T-helper 2 cell treated with Interferon-gamma antibody and Interleukin-4, amounts not matched to agents 100 ng/mL and 5 ng/mL, for 36 hours (primary cell): Measurements from ENCODE around the gene NKAIN2. TPM values are rescaled to one million over a fixed set of nuclear protein-coding genes. Genes with fewer than 3 reads are reported as not detected.

Source experiments
- intact Hi-C: fragments of 100-400 bp; cut with micrococcal nuclease; formaldehyde crosslinking; loops from one replicate; pipeline ENCODE4 v1.15.1; 2023
- total RNA-seq: library from RNA; stranded (reverse); gene quantifications from 2 replicates; pipeline ENCODE4 v1.2.3, GENCODE V29; 2022

Gene NKAIN2
- total RNA-seq, result not detected in 2 replicates

DNA sequence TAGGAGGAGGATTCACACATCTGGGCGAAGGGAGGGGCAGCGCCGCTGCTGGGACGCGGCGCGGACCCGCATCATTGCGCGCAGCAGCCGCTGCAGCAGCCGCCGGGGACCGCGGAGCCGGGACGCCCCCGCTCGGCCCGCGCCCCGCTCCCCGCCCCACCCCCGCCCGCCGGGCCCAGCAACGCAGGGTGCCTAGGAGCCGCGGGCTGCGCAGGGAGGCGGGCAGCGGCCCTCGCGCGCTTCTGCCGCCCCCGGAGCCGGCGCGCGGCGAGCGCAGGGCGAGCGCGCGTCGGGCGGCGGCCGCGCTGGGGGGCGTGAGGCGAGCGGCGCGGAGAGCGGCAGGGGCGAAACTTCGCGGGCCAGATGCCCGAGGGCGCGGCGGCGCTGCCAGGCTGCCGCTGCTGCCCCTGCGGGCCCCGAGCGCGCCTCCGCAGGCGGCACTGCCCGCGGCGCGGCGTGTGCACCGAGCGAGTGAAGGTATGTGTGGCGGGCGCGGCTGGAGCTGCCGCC is at the start of gene NKAIN2:
Gene NKAIN2 (plus strand): TSS at position 362 of the 510 bp plus-strand sequence.
- intact Hi-C loops, result loop anchor here (5.0 kb wide), 2 partner anchors 1049 to 1309 kb away; no protein-coding TSS in a partner anchor

DNA sequence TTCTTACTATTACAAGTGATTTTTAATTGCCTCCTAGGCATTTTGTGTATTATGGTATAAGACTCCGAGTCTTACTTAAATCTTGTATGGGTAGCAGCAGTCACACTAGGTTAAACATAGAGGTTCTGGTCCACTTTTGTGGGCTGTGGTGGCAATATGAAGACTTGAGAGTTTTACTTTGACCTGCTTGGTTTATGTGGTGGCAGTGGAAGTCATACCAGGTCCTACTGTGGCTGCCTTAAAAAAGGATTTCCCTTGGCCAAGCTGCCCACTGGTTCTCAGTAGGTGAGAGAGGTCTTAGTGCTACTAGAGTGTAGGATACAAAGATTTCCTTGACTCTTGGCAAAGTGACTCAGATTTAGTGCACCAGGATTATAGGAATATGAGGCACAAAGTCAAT is 44.2 kb upstream of the NKAIN2 start:
- intact Hi-C loops, result no loop called here

DNA sequence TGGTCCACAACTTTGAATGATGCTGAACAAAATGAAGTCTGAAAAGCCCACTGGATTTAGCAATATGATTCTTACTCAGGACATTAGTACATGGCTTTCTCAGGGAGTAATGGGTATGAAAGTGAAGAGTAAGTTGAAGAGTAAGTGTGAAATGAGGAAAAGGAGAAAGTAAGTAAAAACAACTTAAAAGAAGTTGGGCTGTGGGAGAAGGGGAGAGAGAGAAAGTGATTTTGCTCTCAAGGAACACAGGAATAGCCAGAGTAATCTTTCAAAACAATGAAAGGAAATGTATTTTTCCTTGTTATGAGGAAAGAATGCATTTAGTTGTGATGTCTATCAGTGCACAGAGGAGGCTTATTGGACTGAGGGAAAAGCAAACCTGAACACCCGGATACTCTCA is 39.8 kb upstream of the NKAIN2 start:
- intact Hi-C loops, result no loop called here

DNA sequence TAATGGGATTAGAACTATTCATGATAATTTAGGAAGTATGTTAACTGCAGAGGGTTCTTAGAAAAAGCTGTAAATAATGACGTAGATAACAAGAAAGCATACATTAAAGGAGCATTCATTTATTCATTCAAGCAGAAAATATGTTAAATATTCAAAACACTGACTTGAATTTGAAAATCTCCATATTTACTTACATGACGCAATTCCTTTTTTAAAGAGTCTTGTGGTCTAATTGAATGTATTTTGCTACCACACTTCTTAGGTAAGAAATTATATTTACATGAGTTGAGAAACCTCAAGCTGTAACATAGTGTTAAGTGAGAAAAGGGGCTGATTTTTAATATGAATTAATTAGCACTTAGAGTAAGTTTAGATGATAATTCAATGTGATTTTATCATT is 38.9 kb upstream of the NKAIN2 start:
- intact Hi-C loops, result no loop called here

DNA sequence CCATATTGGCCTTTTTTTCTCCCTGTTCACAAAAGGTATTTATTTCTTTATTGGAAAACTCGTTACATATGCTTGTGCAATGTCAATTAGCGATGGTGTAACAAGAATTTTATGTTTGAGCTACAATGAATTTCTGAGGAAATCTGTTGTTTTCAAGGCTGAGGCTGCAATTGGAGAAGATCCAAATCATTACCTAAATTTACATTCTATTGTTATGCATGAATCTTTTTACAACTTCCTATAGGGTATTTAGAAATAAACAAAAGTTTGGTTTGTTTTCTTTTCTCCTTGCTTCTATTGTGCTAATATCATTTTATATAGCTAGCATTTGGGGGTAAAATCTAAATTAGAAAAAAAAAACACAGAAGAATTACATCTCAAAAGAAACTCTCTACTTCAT is 34.7 kb upstream of the NKAIN2 start:
- intact Hi-C loops, result no loop called here

DNA sequence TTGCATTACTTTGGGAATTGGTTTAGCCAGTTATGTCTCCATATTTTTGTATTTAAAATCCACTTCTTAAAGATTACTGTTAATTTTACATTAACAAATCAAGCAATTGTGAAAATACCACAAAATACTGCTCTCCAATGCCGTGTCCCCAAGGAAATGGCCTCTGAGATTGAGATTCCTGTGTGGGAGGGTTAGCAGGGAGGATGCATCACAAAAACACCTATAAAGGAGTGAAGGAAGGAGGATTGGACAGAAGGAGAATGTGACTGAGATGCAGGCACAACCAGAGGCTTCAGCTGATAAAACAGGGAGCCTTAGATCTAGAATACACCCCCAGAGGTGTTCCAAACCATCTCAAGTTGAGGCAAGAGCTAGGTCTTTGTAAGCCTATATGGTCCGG is 34.2 kb upstream of the NKAIN2 start:
- intact Hi-C loops, result no loop called here

DNA sequence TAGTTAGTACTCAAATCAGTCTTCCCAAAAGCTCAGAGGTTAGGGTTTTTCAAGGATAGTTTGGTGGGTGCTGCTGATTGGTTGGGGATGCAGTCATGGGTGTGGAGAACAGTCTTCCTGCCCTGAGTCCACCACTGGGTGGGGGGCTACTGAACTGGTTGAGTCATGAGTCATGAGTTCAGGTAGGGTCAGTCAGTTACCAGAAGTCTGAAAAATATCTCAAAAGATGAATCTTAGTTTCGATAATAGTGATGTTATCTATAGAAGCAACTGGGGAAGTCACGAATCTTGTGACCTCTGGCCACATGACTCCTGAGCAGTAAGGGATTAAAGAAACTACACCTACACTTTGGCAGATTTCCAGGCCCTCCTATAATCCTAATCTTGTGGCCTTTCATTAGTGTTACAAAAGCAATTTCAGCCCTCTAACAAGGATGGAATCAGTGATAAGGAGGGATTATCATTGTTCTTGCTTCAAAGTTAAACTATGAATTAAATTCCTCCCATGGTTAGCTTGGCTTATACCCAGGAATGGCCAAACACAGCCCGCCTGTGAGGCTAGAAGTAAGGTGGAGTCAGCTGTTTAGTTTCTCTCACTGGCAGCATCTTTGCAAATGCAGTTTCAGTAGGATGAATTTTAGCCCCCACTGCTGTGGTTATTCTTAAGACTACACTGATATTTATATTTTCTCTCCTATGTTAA is 33.3 kb upstream of the NKAIN2 start:
- intact Hi-C loops, result no loop called here

DNA sequence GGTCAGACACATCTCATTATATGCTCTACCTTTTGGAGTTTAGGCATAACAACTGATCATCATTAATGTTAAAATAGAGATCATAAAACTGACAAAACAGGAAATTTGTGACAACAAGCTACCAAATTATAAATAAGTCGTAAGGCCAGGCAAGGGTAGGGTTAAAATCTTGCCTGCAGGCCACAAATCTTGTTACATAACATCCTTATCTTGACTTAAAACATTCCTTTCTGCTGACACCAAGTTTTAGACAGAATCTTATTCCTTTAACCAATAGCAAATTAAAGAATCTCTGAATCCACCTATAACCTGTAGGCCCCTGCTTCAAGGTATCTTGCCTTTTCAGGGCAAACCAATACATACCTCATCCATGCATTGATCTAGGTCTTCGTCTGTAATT is 32.5 kb upstream of the NKAIN2 start:
- intact Hi-C loops, result no loop called here

DNA sequence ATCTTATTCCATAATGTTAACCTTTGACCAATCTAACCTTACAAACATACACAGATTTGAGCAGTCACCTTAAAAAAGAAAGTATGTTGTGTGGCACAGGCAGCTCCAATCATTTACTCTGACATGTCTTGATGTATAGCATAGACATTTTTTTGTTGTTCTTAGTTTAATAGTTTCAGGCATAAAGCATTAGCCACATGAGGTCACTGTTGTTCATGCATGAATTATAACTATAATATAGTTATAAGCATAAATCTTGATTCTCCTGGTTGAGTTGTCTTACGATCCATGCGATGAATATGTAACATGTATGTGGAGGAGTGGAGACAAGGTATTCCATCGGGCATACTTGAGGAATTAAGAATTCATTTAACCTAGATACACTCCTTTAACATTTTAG is 26.1 kb upstream of the NKAIN2 start:
- intact Hi-C loops, result no loop called here

DNA sequence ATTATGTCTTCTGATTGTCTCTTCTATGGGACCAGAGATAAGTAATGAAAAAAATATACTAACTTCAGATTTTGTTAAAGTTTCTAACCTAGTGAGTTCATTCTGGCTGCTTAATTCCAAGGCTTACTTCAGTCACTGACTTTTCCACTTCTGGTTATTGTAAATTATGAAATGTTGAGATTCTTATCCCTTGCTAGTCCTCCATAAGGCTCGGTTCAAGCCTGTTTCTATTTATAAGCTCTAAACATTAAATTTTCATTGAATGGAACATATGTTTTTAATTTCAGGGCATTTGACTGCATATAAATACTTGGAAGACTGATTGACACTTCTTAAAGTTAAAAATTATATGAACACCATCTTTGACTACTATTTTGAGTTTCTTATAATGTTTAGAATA is 23.6 kb upstream of the NKAIN2 start:
- intact Hi-C loops, result no loop called here

DNA sequence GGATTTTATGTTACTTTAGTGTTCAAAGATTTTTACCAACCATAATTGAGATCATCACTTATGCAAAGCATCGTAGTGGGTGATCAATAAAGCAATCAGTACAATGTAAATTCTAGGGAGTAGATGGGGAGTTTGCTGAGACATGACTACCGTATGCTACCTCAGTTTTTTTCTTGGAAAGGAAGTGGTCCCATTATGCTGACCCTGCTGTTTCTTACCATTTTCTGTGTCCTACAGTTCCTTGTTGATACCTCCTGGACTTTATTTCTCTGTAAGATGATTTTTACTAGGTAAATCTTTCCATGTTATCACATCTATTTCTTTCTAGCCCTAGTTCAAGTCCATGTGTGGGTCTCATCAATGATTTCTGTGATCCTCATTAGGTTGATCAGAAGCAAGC is 19.3 kb upstream of the NKAIN2 start:
- intact Hi-C loops, result no loop called here

DNA sequence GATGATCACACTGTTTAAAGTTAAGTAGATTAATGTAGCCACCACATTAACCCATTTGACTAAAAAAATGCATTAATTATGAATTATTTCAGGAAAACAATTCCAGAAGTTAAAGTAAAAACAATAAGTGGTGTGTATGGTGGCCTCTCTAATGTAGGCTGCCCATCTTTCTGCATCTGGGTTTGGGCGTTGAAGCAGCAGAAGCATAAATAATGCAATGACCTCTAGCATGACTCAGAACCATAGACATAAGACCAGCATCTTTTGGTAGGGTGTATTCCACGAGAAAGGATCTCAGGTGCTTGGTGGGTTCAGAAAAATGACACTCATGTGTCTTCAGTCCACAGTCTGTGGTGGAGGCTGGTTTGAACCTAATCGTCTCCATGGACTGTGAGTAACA is 18.6 kb upstream of the NKAIN2 start:
- intact Hi-C loops, result no loop called here

DNA sequence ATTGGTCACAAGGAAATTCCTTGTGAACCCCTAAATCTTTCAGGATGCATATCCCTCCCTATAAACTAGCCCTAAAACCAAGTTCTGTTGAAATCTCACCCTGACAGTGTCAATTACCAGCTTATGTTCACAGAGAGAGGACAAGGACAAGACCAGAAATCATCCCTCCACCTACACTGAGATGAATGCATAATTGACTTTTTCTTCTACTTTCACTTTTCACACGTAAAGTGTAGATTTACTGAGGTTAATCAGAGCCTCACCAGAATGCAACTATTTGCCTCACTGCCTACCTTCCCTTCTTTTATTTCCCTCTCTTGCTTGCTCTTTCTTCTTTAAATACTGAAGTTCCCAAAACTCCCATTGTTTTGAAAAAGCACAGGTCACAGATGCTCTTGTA is 15.3 kb upstream of the NKAIN2 start:
- intact Hi-C loops, result no loop called here

DNA sequence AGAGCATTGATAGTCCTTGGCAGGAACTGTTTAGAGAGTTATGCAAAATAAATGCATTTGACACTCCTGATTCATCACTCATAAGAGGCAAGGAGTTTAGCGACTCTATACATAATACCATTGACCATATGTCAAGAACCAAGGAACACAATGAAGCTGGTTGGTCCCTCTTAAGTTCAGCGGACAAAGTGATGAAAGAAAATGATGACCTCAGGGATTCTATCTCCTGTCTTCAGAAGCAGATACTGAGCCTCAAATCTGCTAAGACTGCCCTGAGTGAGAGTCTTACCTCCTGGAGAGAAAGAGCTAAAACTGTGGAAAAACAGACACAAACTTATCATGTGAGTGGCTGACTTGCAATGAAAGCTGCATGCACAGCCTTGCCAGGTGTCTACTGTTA is 9.5 kb upstream of the NKAIN2 start:
- intact Hi-C loops, result no loop called here

DNA sequence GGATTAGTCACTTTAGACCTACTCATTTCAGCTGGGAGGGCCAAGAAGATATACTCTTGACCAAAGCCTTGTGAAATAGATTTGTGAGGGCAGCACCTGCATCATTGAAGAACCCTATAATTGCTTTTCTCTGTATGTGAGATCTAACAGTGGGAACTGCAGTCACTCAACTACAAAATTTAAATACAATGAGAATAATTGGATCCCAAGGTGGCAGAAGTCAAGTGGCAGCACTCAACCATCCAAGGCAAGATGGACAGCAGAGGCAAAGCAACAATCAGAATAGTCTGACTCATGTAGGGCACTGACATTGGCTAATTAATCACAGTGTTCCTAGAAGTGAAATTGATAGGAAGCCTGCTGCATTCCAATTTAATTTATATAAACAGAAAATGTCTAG is 8.9 kb upstream of the NKAIN2 start:
- intact Hi-C loops, result no loop called here

DNA sequence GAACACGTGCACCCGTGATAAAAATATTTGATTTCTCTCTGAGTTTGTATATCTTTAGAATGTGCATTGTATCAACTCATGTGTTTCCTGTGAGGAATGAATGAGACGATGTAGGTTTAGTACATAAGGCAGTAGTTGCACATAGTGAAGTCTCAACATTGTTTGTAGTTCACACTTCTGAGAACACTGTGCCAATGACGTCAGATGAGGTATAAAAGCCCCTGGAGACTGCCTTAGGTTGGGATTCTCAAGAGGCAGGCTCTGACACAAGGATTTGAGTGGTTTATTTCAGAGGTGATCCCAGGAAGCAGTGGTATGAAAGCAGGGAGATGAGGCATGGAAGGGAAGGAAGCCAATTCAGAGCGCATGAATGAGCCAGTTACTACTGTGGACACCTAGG is 2.6 kb upstream of the NKAIN2 start:
- intact Hi-C loops, result loop anchor here (5.0 kb wide), 2 partner anchors 1051 to 1311 kb away; no protein-coding TSS in a partner anchor

DNA sequence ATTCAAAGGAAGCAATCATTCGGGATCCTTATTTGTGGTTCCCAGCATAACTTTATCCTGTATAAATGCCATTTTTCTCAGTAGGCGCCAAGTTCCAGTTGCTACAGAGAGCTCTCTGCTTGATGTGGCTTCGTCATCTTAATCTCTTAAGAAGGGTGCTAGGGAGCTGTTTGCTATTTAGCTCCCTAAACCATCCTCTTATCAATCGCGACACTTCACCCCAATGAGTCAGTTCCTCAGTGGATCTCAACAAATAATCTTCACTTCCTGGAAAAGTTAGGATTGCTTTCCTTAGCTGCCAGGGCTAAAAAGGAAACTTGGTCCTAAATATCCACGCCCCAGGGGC is 1.3 kb upstream of the NKAIN2 start:
- intact Hi-C loops, result loop anchor here (5.0 kb wide), 2 partner anchors 1050 to 1310 kb away; no protein-coding TSS in a partner anchor

DNA sequence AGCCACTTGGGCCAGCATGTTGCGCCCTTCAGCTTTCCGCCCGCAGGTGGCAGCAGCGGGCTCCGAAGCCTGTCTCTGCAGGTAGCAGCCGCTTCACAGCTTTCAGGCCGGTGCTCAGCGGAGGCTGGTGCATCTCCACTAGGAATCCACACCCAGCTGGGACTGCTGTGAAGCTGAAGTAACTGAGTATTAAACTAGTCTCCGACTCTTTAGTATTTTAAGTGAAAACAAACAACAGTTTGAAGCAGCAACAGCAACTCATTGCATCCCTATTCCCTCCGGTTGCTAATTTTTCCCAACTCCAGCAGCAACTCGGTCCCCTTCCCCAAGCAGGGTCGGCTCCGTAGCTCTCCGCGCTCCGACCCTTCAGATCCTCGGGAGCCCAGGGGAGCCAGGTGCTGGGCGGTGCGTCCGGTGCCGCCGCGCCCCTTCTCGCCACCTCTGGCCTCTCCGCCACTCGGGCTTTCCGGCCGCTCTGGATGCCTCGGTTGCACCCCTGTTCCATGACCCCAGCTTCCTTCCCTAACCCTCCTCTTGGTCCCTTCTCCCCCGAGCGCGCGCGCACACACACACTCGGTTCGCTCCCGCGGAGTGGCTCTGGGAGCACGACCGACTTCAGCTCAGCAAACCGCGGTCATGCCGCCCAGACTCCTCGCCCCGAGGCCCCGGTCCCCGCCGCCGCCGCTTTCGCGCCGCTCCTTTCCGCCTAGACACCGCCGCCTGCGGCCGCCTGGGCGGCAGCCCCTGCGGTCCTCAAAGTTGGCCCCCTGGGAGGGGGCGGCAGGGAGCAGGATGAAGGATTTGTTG is 765 bp upstream of the NKAIN2 start:
- intact Hi-C loops, result loop anchor here (5.0 kb wide), 2 partner anchors 1049 to 1309 kb away; no protein-coding TSS in a partner anchor

DNA sequence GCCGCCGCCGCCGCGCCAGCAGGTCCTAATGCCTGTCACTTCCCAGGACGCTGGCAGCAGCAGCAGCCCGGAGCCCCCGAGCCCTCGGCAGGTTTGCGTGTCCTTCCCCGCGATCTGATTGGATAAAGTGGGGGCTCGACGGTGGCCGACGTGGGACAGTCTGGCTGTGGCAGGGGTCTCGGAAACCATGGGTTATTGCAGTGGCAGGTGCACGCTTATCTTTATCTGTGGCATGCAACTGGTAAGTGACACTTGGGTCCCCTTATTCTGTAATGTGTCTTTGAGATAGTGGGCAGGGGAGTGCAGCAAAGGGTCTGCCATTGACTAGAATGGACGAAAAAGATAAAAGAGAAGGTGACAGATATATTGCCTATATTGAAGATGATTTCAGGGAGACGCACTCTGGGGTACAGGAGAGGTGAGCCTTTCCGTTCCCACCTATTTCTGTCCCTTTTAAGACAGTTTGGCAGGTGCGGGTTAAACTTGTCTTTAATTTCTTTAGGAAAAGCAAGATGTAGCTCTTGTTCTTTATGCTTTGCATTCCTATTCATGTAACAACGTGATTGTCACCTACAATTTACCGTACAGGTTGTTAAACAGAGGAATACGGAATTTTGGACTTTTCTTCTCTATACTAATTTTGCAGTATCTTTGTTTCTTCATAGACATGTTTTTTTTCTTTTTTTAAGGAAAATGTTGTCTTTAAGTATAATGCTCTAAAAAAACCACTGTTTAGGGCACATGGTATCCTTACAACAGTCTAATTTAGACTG is 535 bp downstream of the NKAIN2 start:
- intact Hi-C loops, result loop anchor here (5.0 kb wide), 2 partner anchors 1048 to 1308 kb away; no protein-coding TSS in a partner anchor

DNA sequence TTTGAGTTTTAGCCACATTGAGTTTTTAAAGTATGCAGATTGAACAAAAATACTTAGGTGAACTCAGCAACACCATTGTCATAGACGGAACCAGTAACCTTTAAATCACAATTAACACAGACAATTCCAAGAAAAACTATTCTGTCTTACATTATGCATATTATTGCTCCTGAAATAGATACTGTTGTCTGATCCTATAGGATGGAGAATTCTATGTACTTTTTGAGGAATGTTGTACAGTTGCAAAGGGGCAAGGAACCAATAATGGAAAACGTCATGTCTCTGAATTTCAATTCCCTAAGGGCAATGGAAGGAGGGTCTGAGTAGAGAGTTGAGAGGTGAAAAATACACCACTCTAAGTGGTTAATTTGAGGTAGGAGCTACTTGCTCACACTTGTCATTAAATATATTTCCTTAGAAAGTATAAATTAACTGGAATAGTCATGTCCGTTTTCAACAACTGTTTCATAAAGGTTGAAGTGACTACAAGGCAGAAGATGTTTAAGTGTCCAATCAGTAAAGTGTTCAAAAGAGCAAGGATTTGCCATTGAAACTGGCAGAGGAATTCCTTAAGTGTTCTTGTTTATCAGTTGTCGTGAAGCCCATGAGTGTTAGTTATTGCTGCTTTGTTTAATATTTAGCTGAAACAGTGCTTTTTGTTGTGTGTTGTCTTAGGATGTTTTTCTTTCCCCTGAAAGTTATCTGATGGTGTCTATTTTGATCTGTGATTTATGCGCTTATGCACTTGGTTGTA is 1.3 kb downstream of the NKAIN2 start:
- intact Hi-C loops, result loop anchor here (5.0 kb wide), 2 partner anchors 1047 to 1307 kb away; no protein-coding TSS in a partner anchor

DNA sequence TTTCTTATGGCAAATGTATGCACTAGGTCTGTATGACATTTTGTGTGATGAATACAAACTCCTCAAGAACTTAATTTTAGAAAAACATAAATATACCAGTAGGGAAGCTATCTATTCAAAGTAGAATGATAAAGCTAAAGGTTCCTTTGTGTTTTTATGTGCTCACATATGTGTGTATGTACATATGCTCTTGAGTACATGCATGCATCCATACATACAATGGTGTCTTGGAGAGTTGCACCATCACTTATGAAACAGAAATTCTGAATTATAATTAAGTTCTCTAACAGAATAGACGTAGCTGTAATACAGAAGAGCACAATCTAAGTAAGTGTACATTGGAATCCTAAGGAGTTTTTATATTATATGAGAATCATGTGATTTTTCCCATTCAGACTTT is 2.3 kb downstream of the NKAIN2 start:
- intact Hi-C loops, result no loop called here
